Measurements from ENCODE around the gene UBE2E2. TPM values are rescaled to one million over a fixed set of nuclear protein-coding genes. Genes with fewer than 3 reads are reported as not detected.
"Not testable (repeated sequence)": the region's sequence is repeated elsewhere in the genome, so short reads cannot be mapped to it uniquely, and the experiment has no call there.

UBE2E2 gene
- total RNA-seq, 2 experiments from 2014 or later = 41.1 to 48.8 TPM

DNA sequence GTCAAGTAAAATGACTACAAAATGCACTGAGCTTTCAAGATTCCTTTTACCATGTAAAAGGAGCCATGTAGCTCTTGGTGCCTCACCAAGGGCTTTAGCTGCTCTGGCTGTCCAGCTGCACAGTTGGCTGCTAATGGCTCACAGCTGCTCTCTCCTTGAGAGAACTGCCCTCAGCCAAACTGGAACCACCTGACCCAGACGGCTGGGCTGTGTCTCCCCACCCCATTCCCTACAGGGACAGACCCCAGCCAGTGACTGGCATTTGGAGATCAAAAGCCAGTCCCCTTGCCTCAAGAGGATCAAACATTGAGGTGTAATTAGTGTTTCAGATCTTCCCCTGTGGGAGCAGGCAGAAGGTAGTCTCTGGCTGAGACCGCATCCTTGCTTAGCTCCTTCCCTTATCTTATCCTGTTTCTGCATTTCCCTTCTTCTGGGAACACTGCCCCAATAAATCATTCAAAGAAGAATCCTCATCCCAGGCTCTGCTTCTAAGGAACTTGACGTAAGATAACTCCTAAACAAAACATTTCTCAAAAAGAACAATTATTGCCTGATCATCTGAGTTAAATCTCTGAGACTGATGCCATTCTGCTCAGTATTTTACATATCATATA, 28.6 kb upstream of the UBE2E2 start:
- Histone ChIP-seq H3K4me2 (ENCODE audit: low read length) (no peak overlapping the region), H3K36me3 (ENCODE audit: insufficient read depth, low read length) (no peaks in the 10 kb centered on the region), H3K9me2 (ENCODE audit: insufficient read depth, low read length) (no peaks in the 10 kb centered on the region), H2AFZ (ENCODE audit: low read length) (no peak overlapping the region), H3K9me3 (ENCODE audit: low read length) (0 out of 2 replicates have a peak, but pooled peaks cover 3% of the 10 kb centered on the region), H3K79me2 (ENCODE audit: insufficient read depth, low read depth, low read length) (no peaks in the 10 kb centered on the region), H3K4me1 (ENCODE audit: insufficient read depth, low read length, poor library complexity, severe bottlenecking) (no peaks in the 10 kb centered on the region), H3K4me3 (ENCODE audit: low read depth, low read length, poor library complexity, severe bottlenecking) (no peak overlapping the region), H3K27ac (ENCODE audit: low read depth, low read length, poor library complexity, severe bottlenecking) (no peak overlapping the region), H4K20me1 (ENCODE audit: insufficient read depth, low read length) (no peaks in the 10 kb centered on the region)
- no peak for DNase-seq (ENCODE audit: low spot score)
- ChIA-PET POLR2A (interaction anchor here (0.5 to 0.8 kb wide), 3 partner anchors 70 to 344 kb away, joined by 3 read pairs; no protein-coding TSS in a partner anchor), CTCF (ENCODE audit: unreplicated experiment) (no interaction called here)
- TF ChIP-seq EZH2phosphoT487 (IDR thresholded peaks at IDR 0.05; ENCODE audit: borderline replicate concordance, low read depth, low read length) (no peak), CTCF (conservative IDR thresholded peaks at IDR 0.05; ENCODE audit: low read length) (no peak)
- intact Hi-C loops (cut with micrococcal nuclease; ENCODE audit: unreplicated experiment) = no loop called here
- BruUV-seq (replicated peaks) = no TSS peak

GRCh38 chr3:23175341-23176083, 27.6 kb upstream of the UBE2E2 start:
- H2AFZ ChIP-seq (ENCODE audit: low read length) = no peak overlapping the region
- no peak for DNase-seq (ENCODE audit: low spot score)

GRCh38 chr3:23176839-23177238, 26.3 kb upstream of the UBE2E2 start:
- H3K9me2 ChIP-seq (ENCODE audit: insufficient read depth, low read length); BruUV-seq (replicated peaks); DNase-seq (ENCODE audit: low spot score); H4K20me1 ChIP-seq (ENCODE audit: insufficient read depth, low read length); intact Hi-C loops (cut with micrococcal nuclease; ENCODE audit: unreplicated experiment); H3K27ac ChIP-seq (ENCODE audit: low read depth, low read length, poor library complexity, severe bottlenecking); H3K4me2 ChIP-seq (ENCODE audit: low read length); H3K4me3 ChIP-seq (ENCODE audit: low read depth, low read length, poor library complexity, severe bottlenecking); H3K9me3 ChIP-seq (ENCODE audit: low read length); H2AFZ ChIP-seq (ENCODE audit: low read length); H3K79me2 ChIP-seq (ENCODE audit: insufficient read depth, low read depth, low read length); H3K36me3 ChIP-seq (ENCODE audit: insufficient read depth, low read length); CTCF ChIA-PET (ENCODE audit: unreplicated experiment); H3K4me1 ChIP-seq (ENCODE audit: insufficient read depth, low read length, poor library complexity, severe bottlenecking): not testable (repeated sequence)
- POLR2A ChIA-PET = interaction anchor here (0.6 to 1.5 kb wide), 2 partner anchors 78 to 818 kb away, joined by 3 read pairs; no protein-coding TSS in a partner anchor

More at GRCh38 chr3:23175341-23176083, 27.6 kb upstream of the UBE2E2 start:
- Histone ChIP-seq H3K36me3 (ENCODE audit: insufficient read depth, low read length) (no peaks in the 10 kb centered on the region), H3K4me3 (ENCODE audit: low read depth, low read length, poor library complexity, severe bottlenecking) (no peak overlapping the region), H3K79me2 (ENCODE audit: insufficient read depth, low read depth, low read length) (no peaks in the 10 kb centered on the region), H3K9me3 (ENCODE audit: low read length) (0 out of 2 replicates have a peak, but pooled peaks cover 3% of the 10 kb centered on the region), H3K4me2 (ENCODE audit: low read length) (no peak overlapping the region), H3K9me2 (ENCODE audit: insufficient read depth, low read length) (no peaks in the 10 kb centered on the region), H3K27ac (ENCODE audit: low read depth, low read length, poor library complexity, severe bottlenecking) (no peak overlapping the region), H4K20me1 (ENCODE audit: insufficient read depth, low read length) (no peaks in the 10 kb centered on the region), H3K4me1 (ENCODE audit: insufficient read depth, low read length, poor library complexity, severe bottlenecking) (no peaks in the 10 kb centered on the region)
- intact Hi-C loops (cut with micrococcal nuclease; ENCODE audit: unreplicated experiment) = no loop called here
- ChIA-PET POLR2A (interaction anchor here (1.3 to 1.5 kb wide), 2 partner anchors 17 to 79 kb away, joined by 3 to 4 read pairs; no protein-coding TSS in a partner anchor), CTCF (ENCODE audit: unreplicated experiment) (no interaction called here)
- TF ChIP-seq CTCF (conservative IDR thresholded peaks at IDR 0.05; ENCODE audit: low read length) = no peak
- no peak for TF ChIP-seq EZH2phosphoT487 (IDR thresholded peaks at IDR 0.05; ENCODE audit: borderline replicate concordance, low read depth, low read length)
- no TSS peak for BruUV-seq (replicated peaks)

Measured in OCI-LY7 (cell line).